ENCODE results near the gene CPVL.

- TF ChIP-seq EP300 (IDR thresholded peaks at IDR 0.05) (no peak), CTCF (IDR thresholded peaks at IDR 0.05) (no peak)
Observed at GRCh38 chr7:28961972-28962371, 184.4 kb downstream of the CPVL start.
